ENCODE results near the gene PLPPR1.

The PLPPR1 gene

DNA sequence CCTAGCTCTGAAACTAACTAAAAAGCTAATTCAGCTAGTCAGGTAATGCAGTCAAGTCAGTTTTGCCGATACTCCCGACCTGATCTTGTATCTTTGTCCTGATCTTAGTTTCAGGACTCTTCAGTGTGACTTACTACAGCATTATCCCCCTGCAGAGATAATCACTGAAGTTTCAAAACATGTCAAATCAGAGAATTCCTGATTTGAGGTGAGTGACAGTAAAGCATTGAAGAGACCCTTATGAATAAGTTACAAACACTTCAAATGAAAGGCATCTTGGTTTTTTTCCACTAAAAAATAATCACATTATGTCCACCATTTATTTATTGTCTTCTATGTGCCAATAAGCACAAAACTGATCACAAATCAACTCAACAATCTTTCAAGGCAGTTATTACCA lies 308.7 kb downstream of the PLPPR1 start:
- TF ChIP-seq, protein P1, sequence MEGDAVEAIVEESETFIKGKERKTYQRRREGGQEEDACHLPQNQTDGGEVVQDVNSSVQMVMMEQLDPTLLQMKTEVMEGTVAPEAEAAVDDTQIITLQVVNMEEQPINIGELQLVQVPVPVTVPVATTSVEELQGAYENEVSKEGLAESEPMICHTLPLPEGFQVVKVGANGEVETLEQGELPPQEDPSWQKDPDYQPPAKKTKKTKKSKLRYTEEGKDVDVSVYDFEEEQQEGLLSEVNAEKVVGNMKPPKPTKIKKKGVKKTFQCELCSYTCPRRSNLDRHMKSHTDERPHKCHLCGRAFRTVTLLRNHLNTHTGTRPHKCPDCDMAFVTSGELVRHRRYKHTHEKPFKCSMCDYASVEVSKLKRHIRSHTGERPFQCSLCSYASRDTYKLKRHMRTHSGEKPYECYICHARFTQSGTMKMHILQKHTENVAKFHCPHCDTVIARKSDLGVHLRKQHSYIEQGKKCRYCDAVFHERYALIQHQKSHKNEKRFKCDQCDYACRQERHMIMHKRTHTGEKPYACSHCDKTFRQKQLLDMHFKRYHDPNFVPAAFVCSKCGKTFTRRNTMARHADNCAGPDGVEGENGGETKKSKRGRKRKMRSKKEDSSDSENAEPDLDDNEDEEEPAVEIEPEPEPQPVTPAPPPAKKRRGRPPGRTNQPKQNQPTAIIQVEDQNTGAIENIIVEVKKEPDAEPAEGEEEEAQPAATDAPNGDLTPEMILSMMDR (IDR thresholded peaks at IDR 0.05; ENCODE audit: low read depth, low read length, missing control alignments) = no peak
- H3K4me3 ChIP-seq (ENCODE audit: low read depth, low read length) = no peak overlapping the region
- DNase-seq (ENCODE audit: low read depth) = no peak

DNA sequence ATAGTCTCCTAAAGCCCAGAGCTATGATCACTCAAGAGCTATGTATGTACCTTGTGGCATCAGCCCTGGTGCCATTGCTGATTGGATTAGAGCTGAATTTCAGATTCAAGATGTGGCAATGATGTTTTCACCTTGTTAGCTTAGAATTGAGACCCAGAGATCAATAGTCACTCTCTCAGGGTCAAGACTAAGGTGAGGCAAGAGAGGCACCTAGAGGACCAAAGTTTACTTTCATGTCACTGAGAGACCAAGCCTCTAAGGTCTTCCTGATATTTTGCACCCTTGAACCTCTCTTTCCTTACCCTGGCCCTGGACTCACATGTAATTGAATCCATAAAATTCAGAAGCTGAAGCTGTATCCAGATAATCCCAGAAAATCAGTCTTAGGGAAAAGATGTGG lies 313.4 kb downstream of the PLPPR1 start:
- H3K4me3 ChIP-seq (ENCODE audit: low read depth, low read length) = no peak overlapping the region
- DNase-seq (ENCODE audit: low read depth) = no peak
- TF ChIP-seq, protein P1 (IDR thresholded peaks at IDR 0.05; ENCODE audit: low read depth, low read length, missing control alignments) = no peak

DNA sequence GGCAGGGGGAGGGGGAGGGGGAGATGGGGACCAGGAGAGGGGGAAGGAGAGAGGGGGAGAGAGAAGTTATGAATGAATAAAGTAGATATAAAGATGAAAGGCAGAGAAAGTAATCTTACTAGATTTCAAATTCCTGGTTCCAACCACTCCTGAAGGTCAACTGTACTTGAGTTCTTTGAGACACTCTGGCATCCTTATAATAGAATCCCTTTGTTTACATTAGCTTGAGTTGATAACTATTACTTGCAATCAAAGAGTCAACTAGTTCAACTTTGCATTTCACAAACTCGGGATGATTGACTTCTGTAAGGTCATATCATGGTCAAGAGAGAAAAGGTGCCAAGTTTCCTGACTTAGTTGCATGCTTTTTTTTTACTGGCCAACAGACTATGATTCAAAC lies 314.1 kb downstream of the PLPPR1 start:
- TF ChIP-seq, protein P1 (IDR thresholded peaks at IDR 0.05; ENCODE audit: low read depth, low read length, missing control alignments) = no peak
- no peak overlapping the region for H3K4me3 ChIP-seq (ENCODE audit: low read depth, low read length)
- no peak for DNase-seq (ENCODE audit: low read depth)

DNA sequence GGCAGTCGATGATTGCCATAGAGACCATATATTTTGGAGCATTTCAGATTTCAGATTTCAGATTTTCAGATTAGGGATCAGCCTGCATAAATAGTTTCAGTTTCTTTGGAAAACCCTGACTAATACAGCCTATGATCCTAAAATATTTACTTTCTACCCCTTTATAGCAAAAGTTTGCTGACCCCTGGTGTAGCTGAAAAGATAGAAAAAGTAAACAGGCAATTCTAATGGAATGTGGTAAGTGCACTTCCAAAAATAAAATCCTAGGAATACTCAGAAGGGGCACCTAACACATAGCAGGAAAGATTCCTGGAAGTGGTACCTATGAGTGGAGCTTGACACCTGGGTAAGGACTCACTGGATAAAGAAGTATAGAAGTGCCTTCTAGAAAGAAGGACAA lies 321.8 kb downstream of the PLPPR1 start:
- TF ChIP-seq, protein P1 (IDR thresholded peaks at IDR 0.05; ENCODE audit: low read depth, low read length, missing control alignments) = no peak
- DNase-seq (ENCODE audit: low read depth) = no peak
- H3K4me3 ChIP-seq (ENCODE audit: low read depth, low read length) = no peak overlapping the region

DNA sequence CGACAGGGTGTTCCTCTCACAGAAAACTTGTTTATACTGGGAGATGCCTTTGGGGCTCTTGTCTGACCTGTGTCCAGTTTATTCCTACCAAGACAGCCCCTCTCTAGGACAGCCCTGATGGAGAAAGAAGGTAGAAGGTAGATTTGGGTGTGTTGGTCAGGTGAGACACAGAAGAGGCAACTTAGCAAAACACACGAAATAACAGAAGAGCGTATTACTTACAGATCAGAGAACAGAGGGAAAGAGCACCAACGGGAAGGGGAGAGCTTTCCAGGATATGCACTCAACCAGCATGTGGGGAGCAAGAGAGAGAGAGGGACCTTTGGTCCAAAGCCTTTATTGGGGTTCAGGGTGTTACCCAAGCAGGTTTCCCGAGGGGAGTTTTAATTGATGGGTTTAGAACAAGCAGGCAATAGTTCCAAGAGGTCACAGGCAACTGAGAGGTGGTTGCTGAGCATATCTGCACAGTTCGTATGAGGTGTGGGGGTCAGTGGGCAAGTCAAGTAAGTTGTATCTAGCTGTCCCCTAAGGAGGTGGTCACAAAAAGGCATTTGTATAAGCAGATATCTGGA lies 324.5 kb downstream of the PLPPR1 start:
- no peak overlapping the region for H3K4me3 ChIP-seq (ENCODE audit: low read depth, low read length)
- TF ChIP-seq, protein P1 (IDR thresholded peaks at IDR 0.05; ENCODE audit: low read depth, low read length, missing control alignments) = no peak
- no peak for DNase-seq (ENCODE audit: low read depth)

DNA sequence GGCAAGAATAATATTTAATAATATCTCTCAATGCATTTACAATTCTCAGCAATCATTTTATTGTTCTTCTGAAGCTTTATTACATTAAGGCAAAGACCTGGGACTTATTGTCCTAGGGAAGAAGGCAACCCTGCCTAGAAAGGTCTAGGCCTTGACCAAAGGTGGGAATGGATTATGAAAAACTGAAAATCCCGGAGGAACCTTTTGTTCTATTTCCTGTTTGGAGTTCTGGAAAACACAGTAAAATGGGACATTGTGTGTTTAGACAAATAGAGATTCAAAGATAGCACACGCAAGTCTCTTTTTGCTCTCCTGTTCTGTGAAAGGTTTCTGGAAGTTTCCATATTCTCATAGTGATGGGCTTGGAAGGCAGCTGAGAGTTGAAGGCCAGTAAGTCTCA lies 325.2 kb downstream of the PLPPR1 start:
- DNase-seq (ENCODE audit: low read depth) = no peak
- H3K4me3 ChIP-seq (ENCODE audit: low read depth, low read length) = no peak overlapping the region
- TF ChIP-seq, protein P1 (IDR thresholded peaks at IDR 0.05; ENCODE audit: low read depth, low read length, missing control alignments) = no peak

DNA sequence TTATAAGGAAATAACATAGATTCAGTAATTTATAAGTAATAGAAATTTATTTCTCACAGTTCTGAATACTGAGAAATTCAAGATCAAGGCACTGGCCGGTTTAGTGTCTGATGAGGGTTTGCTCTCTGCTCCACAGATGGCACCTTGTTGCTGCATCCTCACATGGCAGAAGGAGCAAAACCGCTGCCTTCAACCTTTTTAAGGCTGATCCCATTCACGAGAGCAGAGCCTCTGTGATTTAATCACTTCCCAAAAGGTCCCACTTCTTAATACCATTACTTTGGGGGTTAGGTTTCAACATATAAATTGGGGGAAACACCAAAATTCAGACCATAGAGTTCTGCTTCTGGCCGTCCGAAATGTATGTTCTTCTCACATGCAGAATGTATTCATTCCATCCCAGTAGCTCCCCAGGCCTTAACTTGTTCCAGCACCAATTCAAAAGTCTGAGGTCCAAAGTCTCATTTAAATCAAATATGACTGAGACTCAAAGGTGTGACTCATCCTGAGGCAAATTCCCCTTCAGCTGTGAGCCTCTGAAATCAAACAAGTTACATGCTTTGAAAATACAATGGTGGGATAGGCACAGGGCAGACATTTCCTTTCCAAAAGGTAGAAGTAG lies 325.7 kb downstream of the PLPPR1 start:
- no peak for DNase-seq (ENCODE audit: low read depth)
- H3K4me3 ChIP-seq (ENCODE audit: low read depth, low read length) = no peak overlapping the region
- TF ChIP-seq, protein P1 (IDR thresholded peaks at IDR 0.05; ENCODE audit: low read depth, low read length, missing control alignments) = no peak
